Nephron (organoid): ENCODE results near the gene CARD19.

Source experiments
- H3K27ac Mint-ChIP-seq, 3 experiments: 2 replicates each; pipeline ENCODE4 v1.8.0; 2020; ENCODE audit warnings: mixed read lengths in 3 of 3, mild to moderate bottlenecking in 2 of 3, moderate library complexity in 1 of 3
- H3K27me3 Mint-ChIP-seq: 2 replicates; pipeline ENCODE4 v1.8.0; 2021; ENCODE audit warnings: low read depth, mild to moderate bottlenecking, moderate library complexity, mixed read lengths
- H3K36me3 Mint-ChIP-seq: 2 replicates; pipeline ENCODE4 v1.8.0; 2020; ENCODE audit warnings: low read depth, mixed read lengths
- H3K4me1 Mint-ChIP-seq: 2 replicates; pipeline ENCODE4 v1.8.0; 2020; ENCODE audit warnings: mixed read lengths
- H3K4me3 Mint-ChIP-seq, 3 experiments: 2 replicates each; pipeline ENCODE4 v1.8.0; 2020; ENCODE audit warnings: mild to moderate bottlenecking in 3 of 3, mixed read lengths in 3 of 3, moderate library complexity in 2 of 3
- H3K9me3 Mint-ChIP-seq: 2 replicates; pipeline ENCODE4 v1.8.0; 2020; ENCODE audit warnings: mixed read lengths
- CTCF ChIP-seq, 3 experiments: fragments of 200-600 bp; sonication (generic); IDR thresholded peaks; one replicate each; pipeline ENCODE4 v1.5.0; 2021; ENCODE audit warnings: antibody characterized with exemption in 3 of 3; ENCODE audit not compliant: unreplicated experiment in 3 of 3

Gene CARD19

DNA sequence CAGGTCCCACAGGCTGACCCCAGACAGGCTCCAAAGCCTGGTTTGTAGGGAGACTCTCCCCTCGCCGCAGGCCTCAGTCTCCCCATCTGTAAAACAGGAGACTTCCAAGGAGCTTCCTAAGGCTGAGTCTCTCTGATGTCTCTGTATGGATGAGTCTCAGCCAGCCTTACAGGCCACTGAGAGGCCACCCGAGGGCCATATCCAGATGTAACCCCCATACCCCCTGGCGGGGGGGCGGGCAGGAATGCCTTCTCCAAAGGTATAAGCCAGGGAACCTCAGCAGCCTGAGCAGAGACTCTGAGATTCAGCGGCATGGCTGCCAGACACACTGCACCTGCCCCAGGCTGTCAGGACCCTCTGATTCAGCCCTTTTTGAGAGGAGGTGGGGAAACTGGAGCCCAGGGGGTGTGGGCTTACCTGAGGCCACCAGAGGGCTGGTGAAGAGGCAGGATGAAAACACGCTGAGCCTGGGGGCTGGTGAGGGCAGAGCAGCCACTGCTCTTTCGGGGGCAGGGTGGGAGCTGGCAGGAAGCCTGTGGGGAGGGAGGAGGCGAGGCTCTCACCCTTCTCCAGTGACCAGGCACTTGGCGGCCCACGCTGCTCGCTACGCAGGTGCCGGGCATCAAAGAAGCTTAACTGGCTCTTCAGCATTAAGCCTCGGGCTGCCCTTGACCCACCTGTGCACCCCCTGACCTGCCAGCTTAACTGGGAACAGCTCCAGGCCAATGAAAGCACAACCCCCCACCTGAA lies 43.1 kb upstream of the CARD19 start:
- no peaks in the 10 kb centered on the region for H3K36me3 Mint-ChIP-seq
- H3K4me3 Mint-ChIP-seq = no peak overlapping the region
- TF ChIP-seq CTCF (IDR thresholded peaks at IDR 0.05; ENCODE audit: unreplicated experiment in 3 of 3) = peak in 2 of 3 experiments; percentile 9 to 22
- no peaks in the 10 kb centered on the region for H3K9me3 Mint-ChIP-seq
- peaks cover 6% of the 10 kb centered on the region for H3K27me3 Mint-ChIP-seq
- peaks cover 20% of the 10 kb centered on the region for H3K4me1 Mint-ChIP-seq
- peak overlapping the region; percentile 21 to 55 (median 43) for H3K27ac Mint-ChIP-seq

DNA sequence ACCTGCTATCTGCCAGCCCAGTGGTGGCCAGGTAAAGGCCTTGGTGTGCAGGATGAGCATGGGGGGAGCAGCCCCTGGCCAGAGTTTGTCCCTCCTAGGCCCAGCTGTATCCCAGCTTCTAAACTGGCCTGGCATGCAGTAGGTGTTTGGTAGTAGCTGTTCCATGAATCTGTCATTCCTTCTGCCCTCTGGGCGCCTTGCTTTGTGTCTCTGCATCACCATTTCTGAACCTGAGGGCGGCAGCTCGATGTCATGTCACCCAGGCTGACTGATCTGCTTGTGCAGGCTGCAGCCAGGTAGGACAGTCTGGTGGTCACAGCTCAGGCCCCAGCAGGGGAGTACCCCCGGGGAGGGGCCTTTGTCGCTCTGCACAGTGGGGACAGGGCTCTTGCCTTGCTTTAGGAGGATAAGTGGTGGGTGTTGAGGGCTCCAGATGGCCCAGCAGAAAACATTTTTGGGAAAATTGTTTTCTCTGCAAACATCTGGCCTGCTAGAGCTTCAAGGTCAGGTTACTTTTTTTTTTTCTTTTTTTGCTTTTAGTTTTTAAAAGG lies 42.2 kb upstream of the CARD19 start:
- Mint-ChIP-seq H3K27me3 (peaks cover 6% of the 10 kb centered on the region), H3K9me3 (no peaks in the 10 kb centered on the region), H3K4me1 (peaks cover 20% of the 10 kb centered on the region), H3K36me3 (no peaks in the 10 kb centered on the region), H3K4me3 (no peak overlapping the region), H3K27ac (peak overlapping the region; percentile 21 to 55 (median 43))
- no peak for TF ChIP-seq CTCF (IDR thresholded peaks at IDR 0.05; ENCODE audit: unreplicated experiment in 3 of 3)

DNA sequence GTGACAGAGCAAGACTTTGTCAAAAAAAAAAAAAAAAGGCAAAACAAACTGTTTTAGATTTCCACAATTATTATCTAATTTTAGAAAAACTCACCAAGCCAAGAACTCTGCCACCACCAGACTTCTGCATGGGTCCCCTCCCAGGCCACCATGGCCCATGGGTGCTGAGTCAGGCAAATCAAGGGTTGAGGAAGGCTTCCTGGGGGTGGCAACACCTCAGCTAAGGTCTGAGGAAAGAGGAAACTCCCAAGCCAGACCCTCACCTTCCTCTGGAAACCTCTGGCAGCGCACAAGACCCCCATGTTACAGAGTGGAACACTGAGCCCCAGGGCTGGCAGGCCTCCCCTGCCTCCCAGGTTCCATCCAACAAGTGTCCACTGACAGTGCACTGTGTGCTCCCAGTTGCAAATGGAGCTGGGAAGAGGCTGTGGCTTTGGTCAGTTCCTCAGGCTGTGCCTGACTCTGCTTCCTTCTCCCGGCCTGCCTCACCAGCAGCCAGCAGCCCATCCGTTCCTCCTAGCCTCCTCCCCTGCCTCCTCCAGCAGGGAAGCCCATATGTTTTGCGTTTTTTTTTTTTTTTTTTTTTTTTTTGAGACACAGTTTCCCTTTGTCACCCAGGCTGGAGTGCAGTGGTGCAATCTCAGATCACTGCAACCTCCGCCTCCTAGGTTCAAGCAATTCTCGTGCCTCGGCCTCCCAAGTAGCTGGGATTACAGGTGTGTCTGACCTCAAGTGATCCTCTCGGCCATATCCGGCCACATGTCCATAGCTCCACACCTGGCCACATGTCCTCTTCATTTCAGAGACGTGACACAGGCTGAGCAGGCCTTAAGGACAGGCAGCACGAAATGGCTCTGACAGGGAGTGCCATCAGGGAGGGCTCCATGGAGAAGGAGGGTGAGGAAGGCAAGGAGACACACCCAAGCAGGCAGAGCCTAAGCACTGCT lies 41.0 kb upstream of the CARD19 start:
- no peak for TF ChIP-seq CTCF (IDR thresholded peaks at IDR 0.05; ENCODE audit: unreplicated experiment in 3 of 3)
- no peak overlapping the region for H3K27ac Mint-ChIP-seq
- H3K27me3 Mint-ChIP-seq = peaks cover 7% of the 10 kb centered on the region
- no peaks in the 10 kb centered on the region for H3K36me3 Mint-ChIP-seq
- H3K9me3 Mint-ChIP-seq = no peaks in the 10 kb centered on the region
- peaks cover 20% of the 10 kb centered on the region for H3K4me1 Mint-ChIP-seq
- H3K4me3 Mint-ChIP-seq = no peak overlapping the region

- H3K4me1 Mint-ChIP-seq = peaks cover 29% of the 10 kb centered on the region
- no peak for TF ChIP-seq CTCF (IDR thresholded peaks at IDR 0.05; ENCODE audit: unreplicated experiment in 3 of 3)
- H3K27ac Mint-ChIP-seq = peak overlapping the region; percentile 52 to 92 (median 64)
- peaks cover 17% of the 10 kb centered on the region for H3K27me3 Mint-ChIP-seq
- H3K36me3 Mint-ChIP-seq = no peaks in the 10 kb centered on the region
- no peaks in the 10 kb centered on the region for H3K9me3 Mint-ChIP-seq
- peak overlapping the region in 2 of 3 experiments; percentile 4 to 12 for H3K4me3 Mint-ChIP-seq
Measured at GRCh38 chr9:93057042-93057702, 38.8 kb upstream of the CARD19 start.

DNA sequence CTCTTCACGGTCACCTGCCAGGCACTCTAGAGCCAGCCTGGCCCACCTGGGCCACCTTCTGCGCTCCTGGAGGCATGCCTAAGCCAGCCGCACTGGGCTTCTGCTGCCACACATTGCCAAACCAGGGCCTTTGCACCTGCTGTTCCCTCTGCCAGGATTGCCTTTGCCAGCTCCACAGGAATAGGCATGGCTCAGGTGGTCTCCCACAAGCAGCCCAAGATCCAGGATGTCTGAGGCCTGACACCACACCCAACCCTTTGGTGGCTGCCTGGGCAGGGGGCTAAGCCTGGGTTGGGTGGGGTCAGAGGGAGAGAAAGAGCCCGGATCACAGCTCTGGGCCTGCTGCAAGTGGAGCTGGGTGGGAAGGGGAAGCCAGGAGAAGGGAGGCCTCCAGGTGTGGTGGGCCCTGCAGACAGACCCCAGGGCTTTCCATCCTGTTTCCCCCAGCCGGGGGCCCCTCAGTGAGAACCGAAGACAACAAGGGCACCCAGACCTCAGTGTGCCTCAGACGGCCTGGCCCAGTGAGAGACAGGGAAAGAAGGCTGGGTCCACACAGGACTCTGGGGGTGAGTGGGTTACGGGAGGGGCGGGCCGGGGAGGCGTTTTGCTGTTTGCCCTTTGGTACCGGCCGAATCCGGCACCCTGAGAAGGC lies 38.2 kb upstream of the CARD19 start:
- Mint-ChIP-seq H3K4me3 (peak overlapping the region; percentile 14 to 61 (median 50)), H3K9me3 (no peaks in the 10 kb centered on the region), H3K36me3 (no peaks in the 10 kb centered on the region), H3K4me1 (peaks cover 32% of the 10 kb centered on the region), H3K27me3 (peaks cover 22% of the 10 kb centered on the region), H3K27ac (peak overlapping the region in 2 of 3 experiments; percentile 70 to 92)
- no peak for TF ChIP-seq CTCF (IDR thresholded peaks at IDR 0.05; ENCODE audit: unreplicated experiment in 3 of 3)
